ENCODE data around the gene SMIM9. TPM values are rescaled to one million over a fixed set of nuclear protein-coding genes. Genes with fewer than 3 reads are reported as not detected.

Gene SMIM9
- total and polyA plus RNA-seq, 9 of the 15 experiments (the other 6 are each of a cell fraction or from before 2014, with no cell fraction given) = 0.08 TPM; not detected in 8

DNA sequence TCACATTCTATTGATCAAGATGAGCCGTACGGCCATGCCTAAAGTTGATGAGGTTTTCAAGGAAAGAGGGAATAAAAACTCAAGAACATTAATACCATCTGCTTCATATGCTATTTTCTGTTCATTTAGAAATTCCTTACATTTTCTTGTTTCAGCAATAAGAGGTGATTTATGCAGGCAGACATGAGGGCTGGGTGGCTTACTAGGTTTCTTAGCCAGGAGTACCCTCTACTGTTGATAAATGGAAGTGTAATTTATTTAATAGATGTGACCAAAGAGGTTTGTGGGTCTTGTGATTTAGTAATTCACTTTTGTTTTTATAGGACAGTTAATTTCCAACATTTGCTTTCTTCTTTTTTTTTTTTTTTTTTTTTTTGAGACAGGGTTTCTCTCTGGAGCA is 6.4 kb upstream of the SMIM9 start:
- Histone ChIP-seq H3K79me2 (ENCODE audit: control insufficient read depth, insufficient read depth, low read length) (no peaks in the 10 kb centered on the region), H3K4me3 (no peak overlapping the region), H3K9ac (ENCODE audit: insufficient read depth in 1 of 2, low read depth in 2 of 2, low read length in 2 of 2) (no peak overlapping the region), H4K20me1 (replicated peaks; ENCODE audit: control insufficient read depth, insufficient read depth, low read length) (no peaks in the 10 kb centered on the region), H2AFZ (ENCODE audit: low read depth, low read length) (no peak overlapping the region; the same call in 1 of the 2 replicates), H3K9me3 (replicated peaks; ENCODE audit: control insufficient read depth, insufficient read depth, low read depth, low read length) (no peaks in the 10 kb centered on the region), H3K27me3 (ENCODE audit: control insufficient read depth in 2 of 2, insufficient read depth in 2 of 2, low read length in 2 of 2) (no peaks in the 10 kb centered on the region), H3K36me3 (ENCODE audit: control insufficient read depth, insufficient read depth, low read length) (no peaks in the 10 kb centered on the region), H3K9me1 (ENCODE audit: control insufficient read depth, insufficient read depth, low read length) (no peaks in the 10 kb centered on the region), H3K4me2 (ENCODE audit: insufficient read depth, low read length) (no peak overlapping the region), H3K27ac (ENCODE audit: extremely low read depth, low read depth, low read length) (no peak overlapping the region), H3K4me1 (replicated peaks in 1 of 2; ENCODE audit: control insufficient read depth in 2 of 2, insufficient read depth in 2 of 2, low read length in 2 of 2) (peaks cover 3 to 6% of the 10 kb centered on the region in 2 experiments; a peak in 2 of 5 replicates)
- 78% methylated on average over 2 of the region's 2 CpGs for WGBS (ENCODE audit: insufficient coverage, low coverage, missing lambda C conversion rate)
- in situ Hi-C loops (cut with MboI) (no loop called here), intact Hi-C loops (cut with micrococcal nuclease) (loop anchor here (2.0 to 5.0 kb wide), 3 partner anchors 36 to 94 kb away; partner anchors contain the start of gene MPP1)
- POLR2A ChIA-PET = interaction anchor here (1.5 to 1.6 kb wide), 2 partner anchors 59 to 65 kb away, joined by 4 to 6 read pairs; no protein-coding TSS in a partner anchor
- CTCF ChIA-PET (ENCODE audit: low intra/inter-chr PET ratio) = interaction anchor here (0.6 to 0.8 kb wide), 2 partner anchors 39 to 135 kb away, joined by 3 to 5 read pairs; no protein-coding TSS in a partner anchor
- DNase-seq (ENCODE audit: extremely low read depth in 1 of 4, low spot score in 3 of 4) = peak; percentile 58 to 75 (median 64)
- peak; percentile 91 for ATAC-seq
- peak; percentile 15 for FAIRE-seq
- no TSS peak for BruUV-seq (replicated peaks)
- no peak for TF ChIP-seq TAF7 (tag; IDR thresholded peaks at IDR 0.05)
- TF ChIP-seq FOXP1 (CRISPR knock-in tag; IDR thresholded peaks at IDR 0.05) = no peak
- no peak for TF ChIP-seq ERF (CRISPR knock-in tag; IDR thresholded peaks at IDR 0.05)
- TF ChIP-seq, protein P1, sequence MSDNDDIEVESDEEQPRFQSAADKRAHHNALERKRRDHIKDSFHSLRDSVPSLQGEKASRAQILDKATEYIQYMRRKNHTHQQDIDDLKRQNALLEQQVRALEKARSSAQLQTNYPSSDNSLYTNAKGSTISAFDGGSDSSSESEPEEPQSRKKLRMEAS (CRISPR knock-in tag; IDR thresholded peaks at IDR 0.05) = no peak
- TF ChIP-seq, protein P2, sequence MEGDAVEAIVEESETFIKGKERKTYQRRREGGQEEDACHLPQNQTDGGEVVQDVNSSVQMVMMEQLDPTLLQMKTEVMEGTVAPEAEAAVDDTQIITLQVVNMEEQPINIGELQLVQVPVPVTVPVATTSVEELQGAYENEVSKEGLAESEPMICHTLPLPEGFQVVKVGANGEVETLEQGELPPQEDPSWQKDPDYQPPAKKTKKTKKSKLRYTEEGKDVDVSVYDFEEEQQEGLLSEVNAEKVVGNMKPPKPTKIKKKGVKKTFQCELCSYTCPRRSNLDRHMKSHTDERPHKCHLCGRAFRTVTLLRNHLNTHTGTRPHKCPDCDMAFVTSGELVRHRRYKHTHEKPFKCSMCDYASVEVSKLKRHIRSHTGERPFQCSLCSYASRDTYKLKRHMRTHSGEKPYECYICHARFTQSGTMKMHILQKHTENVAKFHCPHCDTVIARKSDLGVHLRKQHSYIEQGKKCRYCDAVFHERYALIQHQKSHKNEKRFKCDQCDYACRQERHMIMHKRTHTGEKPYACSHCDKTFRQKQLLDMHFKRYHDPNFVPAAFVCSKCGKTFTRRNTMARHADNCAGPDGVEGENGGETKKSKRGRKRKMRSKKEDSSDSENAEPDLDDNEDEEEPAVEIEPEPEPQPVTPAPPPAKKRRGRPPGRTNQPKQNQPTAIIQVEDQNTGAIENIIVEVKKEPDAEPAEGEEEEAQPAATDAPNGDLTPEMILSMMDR (IDR thresholded peaks at IDR 0.05 in 2 of 3, conservative IDR thresholded peaks at IDR 0.05 in 1 of 3; ENCODE audit: insufficient read depth in 2 of 3, low read depth in 1 of 3, low read length in 3 of 3) = peak; percentile 57 to 80 (median 57); a peak in 5 of 6 replicates
- no peak for TF ChIP-seq ZNF445 (CRISPR knock-in tag; IDR thresholded peaks at IDR 0.05; ENCODE audit: low read depth)
- TF ChIP-seq ZNF197 (CRISPR knock-in tag; IDR thresholded peaks at IDR 0.05; ENCODE audit: low read depth) = no peak
- no peak for TF ChIP-seq MAZ (CRISPR knock-in tag; conservative IDR thresholded peaks at IDR 0.05 in 1 of 2, IDR thresholded peaks at IDR 0.05 in 1 of 2)
- TF ChIP-seq, protein P3, sequence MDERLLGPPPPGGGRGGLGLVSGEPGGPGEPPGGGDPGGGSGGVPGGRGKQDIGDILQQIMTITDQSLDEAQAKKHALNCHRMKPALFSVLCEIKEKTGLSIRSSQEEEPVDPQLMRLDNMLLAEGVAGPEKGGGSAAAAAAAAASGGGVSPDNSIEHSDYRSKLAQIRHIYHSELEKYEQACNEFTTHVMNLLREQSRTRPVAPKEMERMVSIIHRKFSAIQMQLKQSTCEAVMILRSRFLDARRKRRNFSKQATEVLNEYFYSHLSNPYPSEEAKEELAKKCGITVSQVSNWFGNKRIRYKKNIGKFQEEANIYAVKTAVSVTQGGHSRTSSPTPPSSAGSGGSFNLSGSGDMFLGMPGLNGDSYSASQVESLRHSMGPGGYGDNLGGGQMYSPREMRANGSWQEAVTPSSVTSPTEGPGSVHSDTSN (CRISPR knock-in tag; IDR thresholded peaks at IDR 0.05; ENCODE audit: low read depth) = no peak
- TF ChIP-seq, protein P3 (tag; conservative IDR thresholded peaks at IDR 0.05; ENCODE audit: low read depth) = peak; percentile 85
- no peak for TF ChIP-seq RFX7 (CRISPR knock-in tag; IDR thresholded peaks at IDR 0.05)
- no peak for TF ChIP-seq JUN (IDR thresholded peaks at IDR 0.05; ENCODE audit: borderline replicate concordance, low read depth, low read length)
- no peak for TF ChIP-seq JUN (CRISPR knock-in tag; IDR thresholded peaks at IDR 0.05; ENCODE audit: borderline replicate concordance)
- no peak for TF ChIP-seq ZKSCAN8 (CRISPR knock-in tag; IDR thresholded peaks at IDR 0.05)
- TF ChIP-seq, protein P4, sequence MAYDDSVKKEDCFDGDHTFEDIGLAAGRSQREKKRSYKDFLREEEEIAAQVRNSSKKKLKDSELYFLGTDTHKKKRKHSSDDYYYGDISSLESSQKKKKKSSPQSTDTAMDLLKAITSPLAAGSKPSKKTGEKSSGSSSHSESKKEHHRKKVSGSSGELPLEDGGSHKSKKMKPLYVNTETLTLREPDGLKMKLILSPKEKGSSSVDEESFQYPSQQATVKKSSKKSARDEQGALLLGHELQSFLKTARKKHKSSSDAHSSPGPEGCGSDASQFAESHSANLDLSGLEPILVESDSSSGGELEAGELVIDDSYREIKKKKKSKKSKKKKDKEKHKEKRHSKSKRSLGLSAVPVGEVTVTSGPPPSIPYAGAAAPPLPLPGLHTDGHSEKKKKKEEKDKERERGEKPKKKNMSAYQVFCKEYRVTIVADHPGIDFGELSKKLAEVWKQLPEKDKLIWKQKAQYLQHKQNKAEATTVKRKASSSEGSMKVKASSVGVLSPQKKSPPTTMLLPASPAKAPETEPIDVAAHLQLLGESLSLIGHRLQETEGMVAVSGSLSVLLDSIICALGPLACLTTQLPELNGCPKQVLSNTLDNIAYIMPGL (CRISPR knock-in tag; IDR thresholded peaks at IDR 0.05) = no peak
- peak; percentile 18; the same call in 1 of the 2 replicates for TF ChIP-seq KLF16 (IDR thresholded peaks at IDR 0.05)
- no peak for TF ChIP-seq ZFPM2 (CRISPR knock-in tag; IDR thresholded peaks at IDR 0.05)

Measured in K562 (cell line).